Testis (tissue), 2 donors: ENCODE results near the gene CCNJL.

Experiments
- CTCF ChIP-seq, 3 experiments: fragments of 450-650 bp in 2 of 3; fragments of 200-600 bp in 1 of 3; sonication (generic) in 1 of 3; IDR thresholded peaks; one replicate each; pipeline ENCODE4 v1.5.1; 2016 to 2019; ENCODE audit warnings: antibody characterized with exemption in 3 of 3, mild to moderate bottlenecking in 2 of 3, moderate library complexity in 1 of 3
- POLR2A ChIP-seq: fragments of 450-650 bp; IDR thresholded peaks from one replicate; pipeline ENCODE4 v1.6.1; 2017; ENCODE audit warnings: antibody characterized with exemption, mild to moderate bottlenecking, moderate library complexity

DNA sequence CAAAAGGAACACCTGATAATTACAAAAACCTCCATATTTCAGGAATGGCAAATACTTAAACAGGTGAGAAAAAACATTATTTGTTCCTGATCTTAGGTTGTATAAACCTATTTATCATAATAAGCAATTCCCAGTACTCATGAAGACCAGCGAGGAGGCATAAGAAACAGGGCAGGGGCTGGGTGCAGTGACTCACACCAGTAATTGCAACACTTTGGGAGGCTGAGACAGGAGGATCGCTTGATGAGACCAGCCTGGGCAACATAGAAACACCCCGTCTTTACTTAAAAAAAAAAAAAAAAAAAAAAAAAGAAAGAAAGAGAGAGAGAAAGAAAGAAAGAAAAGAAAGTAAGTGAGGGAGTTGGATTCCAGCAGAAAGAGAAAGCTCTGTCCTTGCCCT, 21.6 kb downstream of the CCNJL start:
- no peak for TF ChIP-seq CTCF (IDR thresholded peaks at IDR 0.05)
- no peak for TF ChIP-seq POLR2A
